ENCODE results near the gene ORC6.

DNA sequence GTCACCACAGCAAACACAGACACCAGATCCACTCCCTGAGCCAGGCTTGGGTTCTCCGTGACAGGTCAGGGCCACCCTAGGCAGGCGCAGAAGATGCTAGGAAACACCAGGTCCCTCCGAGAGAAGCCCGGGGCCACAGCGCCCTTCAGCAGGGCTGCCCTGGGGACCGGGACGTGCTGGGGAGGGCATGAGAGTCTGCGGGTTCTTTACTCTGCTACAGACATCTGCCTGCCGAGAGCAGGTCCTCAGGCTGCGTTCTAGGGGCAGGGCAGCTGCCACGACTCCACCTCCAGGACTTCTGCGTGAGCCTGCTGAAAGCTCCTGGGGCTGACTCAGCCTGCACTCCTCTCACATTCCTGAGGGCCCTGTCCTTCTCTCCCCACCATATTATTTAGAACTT, 47.2 kb downstream of the ORC6 start:
- no peak for TF ChIP-seq POLR2A (IDR thresholded peaks at IDR 0.05)
- TF ChIP-seq, protein P1, sequence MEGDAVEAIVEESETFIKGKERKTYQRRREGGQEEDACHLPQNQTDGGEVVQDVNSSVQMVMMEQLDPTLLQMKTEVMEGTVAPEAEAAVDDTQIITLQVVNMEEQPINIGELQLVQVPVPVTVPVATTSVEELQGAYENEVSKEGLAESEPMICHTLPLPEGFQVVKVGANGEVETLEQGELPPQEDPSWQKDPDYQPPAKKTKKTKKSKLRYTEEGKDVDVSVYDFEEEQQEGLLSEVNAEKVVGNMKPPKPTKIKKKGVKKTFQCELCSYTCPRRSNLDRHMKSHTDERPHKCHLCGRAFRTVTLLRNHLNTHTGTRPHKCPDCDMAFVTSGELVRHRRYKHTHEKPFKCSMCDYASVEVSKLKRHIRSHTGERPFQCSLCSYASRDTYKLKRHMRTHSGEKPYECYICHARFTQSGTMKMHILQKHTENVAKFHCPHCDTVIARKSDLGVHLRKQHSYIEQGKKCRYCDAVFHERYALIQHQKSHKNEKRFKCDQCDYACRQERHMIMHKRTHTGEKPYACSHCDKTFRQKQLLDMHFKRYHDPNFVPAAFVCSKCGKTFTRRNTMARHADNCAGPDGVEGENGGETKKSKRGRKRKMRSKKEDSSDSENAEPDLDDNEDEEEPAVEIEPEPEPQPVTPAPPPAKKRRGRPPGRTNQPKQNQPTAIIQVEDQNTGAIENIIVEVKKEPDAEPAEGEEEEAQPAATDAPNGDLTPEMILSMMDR (IDR thresholded peaks at IDR 0.05): no peak

All from esophagus squamous epithelium (tissue), 4 donors.